Prostate gland (tissue), 2 donors: Measurements from ENCODE around the gene GRPR. TPM values are rescaled to one million over a fixed set of nuclear protein-coding genes. Genes with fewer than 3 reads are reported as not detected.

ENCODE experiments used
- DNase-seq: peaks from one replicate; pipeline ENCODE4 v3.0.0-alpha.2; 2019; ENCODE audit warnings: low spot score
- H3K27ac ChIP-seq, 2 donors: fragments of 200-600 bp; sonication (generic); 2 replicates each; pipeline ENCODE4 v1.5.1; 2017 to 2019
- H3K27me3 ChIP-seq: fragments of 200-600 bp; sonication (generic); replicated peaks from 2 replicates; pipeline ENCODE4 v1.5.1; 2019; ENCODE audit not compliant: insufficient read depth
- H3K36me3 ChIP-seq, 2 donors: fragments of 200-600 bp; sonication (generic); 1 replicate in 1 of 2; 2 replicates in 1 of 2; pipeline versions ENCODE4 v1.5.1 to v1.8.1; 2017 to 2019
- H3K4me1 ChIP-seq: fragments of 200-600 bp; sonication (generic); replicated peaks from 2 replicates; pipeline ENCODE4 v1.5.1; 2019
- H3K4me3 ChIP-seq, 2 donors: fragments of 200-600 bp; sonication (generic); 2 replicates each; pipeline ENCODE4 v1.5.1; 2017 to 2019
- H3K9me3 ChIP-seq: fragments of 200-600 bp; sonication (generic); 2 replicates; pipeline ENCODE4 v1.5.1; 2017
- CTCF ChIP-seq, 4 experiments: fragments of 200-600 bp in 2 of 4; fragments of 450-650 bp in 2 of 4; sonication (generic) in 2 of 4; IDR thresholded peaks; 1 replicate in 3 of 4; 2 replicates in 1 of 4; pipeline ENCODE4 v1.5.1; 2016 to 2019; ENCODE audit warnings: antibody characterized with exemption in 4 of 4, mild to moderate bottlenecking in 2 of 4, moderate library complexity in 2 of 4
- POLR2A ChIP-seq: fragments of 450-650 bp; IDR thresholded peaks from one replicate; pipeline ENCODE4 v1.6.1; 2016; ENCODE audit warnings: antibody characterized with exemption, mild to moderate bottlenecking
- POLR2AphosphoS5 ChIP-seq: sonication (generic); formaldehyde crosslinking; IDR thresholded peaks from one replicate; pipeline ENCODE4 v1.6.1; 2017; ENCODE audit warnings: antibody characterized with exemption
- WGBS: methylation state at CpG from one replicate; pipeline ENCODE4 v1.1.5; 2018; 5-methylcytosine and 5-hydroxymethylcytosine counted together
- intact Hi-C: fragments of 100-400 bp; cut with DNase I; formaldehyde crosslinking; loops from one replicate; pipeline ENCODE4 v1.14.2; 2022
- total RNA-seq, 2 donors: library from RNA; depleted of rRNA; stranded (reverse); fragments of >200 nt; gene quantifications; one replicate each; pipeline ENCODE4 v1.1.0, GENCODE V29; 2016

Gene GRPR
- total RNA-seq, 2 donors from 2014 or later: 1.0 TPM; not detected in 1

- H3K4me3 ChIP-seq: no peak overlapping the region
- no peaks in the 10 kb centered on the region for H3K9me3 ChIP-seq
- DNase-seq: no peak
- intact Hi-C loops: no loop called here
- 65% methylated on average over 2 of the region's 2 CpGs for WGBS
- H3K27ac ChIP-seq: no peak overlapping the region
- no peaks in the 10 kb centered on the region for H3K36me3 ChIP-seq
- H3K4me1 ChIP-seq: no peaks in the 10 kb centered on the region
- TF ChIP-seq POLR2AphosphoS5: no peak
- no peaks in the 10 kb centered on the region for H3K27me3 ChIP-seq
Observed at GRCh38 chrX:16130707-16131106, 7.3 kb downstream of the GRPR start.

DNA sequence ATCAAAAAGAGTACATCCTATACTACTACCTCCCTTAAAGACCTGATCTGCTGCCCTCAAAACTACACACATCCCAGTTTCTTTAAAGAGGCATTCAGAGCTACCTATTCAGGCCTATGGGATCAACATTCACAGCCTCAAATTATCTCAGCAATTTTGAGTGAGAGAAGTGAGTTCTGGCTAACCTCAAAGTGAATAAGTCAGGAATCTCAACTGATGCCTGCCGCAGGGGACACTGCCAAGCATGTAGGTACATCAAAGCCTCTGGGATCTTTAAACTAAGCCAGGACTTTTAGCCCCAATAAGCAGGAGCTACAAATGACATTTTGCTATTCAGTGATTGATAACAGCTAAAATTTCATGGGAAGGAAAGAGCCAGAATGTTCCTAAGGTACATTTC, 11.6 kb downstream of the GRPR start:
- no peaks in the 10 kb centered on the region for H3K36me3 ChIP-seq
- TF ChIP-seq POLR2A: no peak
- TF ChIP-seq CTCF (IDR thresholded peaks at IDR 0.05): no peak
- no peak for TF ChIP-seq POLR2AphosphoS5
- H3K4me1 ChIP-seq: no peaks in the 10 kb centered on the region
- no peak overlapping the region for H3K4me3 ChIP-seq
- intact Hi-C loops: no loop called here
- H3K9me3 ChIP-seq: no peaks in the 10 kb centered on the region
- no peak for DNase-seq
- 71% methylated on average over 1 of the region's 1 CpG for WGBS
- no peak overlapping the region for H3K27ac ChIP-seq
- H3K27me3 ChIP-seq: no peaks in the 10 kb centered on the region

- H3K4me1 ChIP-seq: no peaks in the 10 kb centered on the region
- H3K27ac ChIP-seq: no peak overlapping the region
- H3K27me3 ChIP-seq: no peaks in the 10 kb centered on the region
- intact Hi-C loops: no loop called here
- H3K4me3 ChIP-seq: no peak overlapping the region
- no peak for DNase-seq
- no peaks in the 10 kb centered on the region for H3K9me3 ChIP-seq
- 80% methylated on average over 2 of the region's 2 CpGs for WGBS
- TF ChIP-seq POLR2AphosphoS5 (no peak), CTCF (IDR thresholded peaks at IDR 0.05) (no peak), POLR2A (no peak)
- H3K36me3 ChIP-seq: no peaks in the 10 kb centered on the region
Observed at GRCh38 chrX:16136080-16136479, 12.7 kb downstream of the GRPR start.

GRCh38 chrX:16137416-16138107, 14.2 kb downstream of the GRPR start:
- intact Hi-C loops: no loop called here
- Histone ChIP-seq H3K4me3 (no peak overlapping the region), H3K27me3 (no peaks in the 10 kb centered on the region), H3K36me3 (no peaks in the 10 kb centered on the region), H3K4me1 (no peaks in the 10 kb centered on the region), H3K9me3 (no peaks in the 10 kb centered on the region), H3K27ac (no peak overlapping the region)
- DNase-seq: no peak
- TF ChIP-seq POLR2AphosphoS5 (no peak), POLR2A (no peak), CTCF (IDR thresholded peaks at IDR 0.05) (no peak)

DNA sequence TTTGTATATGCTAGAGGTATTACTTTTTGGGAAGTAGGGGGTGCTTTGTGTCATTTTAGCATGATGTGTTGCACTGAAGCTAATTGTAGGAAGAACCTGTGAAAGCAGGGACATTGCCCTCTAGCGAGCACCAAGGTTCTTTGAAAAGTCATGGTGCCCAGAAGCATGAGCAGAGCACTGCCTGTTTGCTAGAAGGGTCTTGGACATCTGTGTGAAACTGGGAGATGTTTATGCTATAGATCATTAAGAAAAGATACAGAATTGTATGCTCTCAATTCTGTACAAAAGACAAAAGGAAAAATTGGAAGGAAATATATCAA, 14.7 kb downstream of the GRPR start:
- Histone ChIP-seq H3K4me3 (no peak overlapping the region), H3K4me1 (no peaks in the 10 kb centered on the region), H3K27ac (no peak overlapping the region), H3K36me3 (no peaks in the 10 kb centered on the region), H3K9me3 (no peaks in the 10 kb centered on the region), H3K27me3 (no peaks in the 10 kb centered on the region)
- TF ChIP-seq POLR2AphosphoS5 (no peak), CTCF (IDR thresholded peaks at IDR 0.05) (no peak), POLR2A (no peak)
- intact Hi-C loops: no loop called here
- DNase-seq: no peak
- WGBS: 75% methylated on average over 1 of the region's 1 CpG
